ENCODE results near the gene SNX11. TPM values are rescaled to one million over a fixed set of nuclear protein-coding genes. Genes with fewer than 3 reads are reported as not detected.

The SNX11 gene
- total RNA-seq, 1 donor from 2014 or later: 22.6 TPM

DNA sequence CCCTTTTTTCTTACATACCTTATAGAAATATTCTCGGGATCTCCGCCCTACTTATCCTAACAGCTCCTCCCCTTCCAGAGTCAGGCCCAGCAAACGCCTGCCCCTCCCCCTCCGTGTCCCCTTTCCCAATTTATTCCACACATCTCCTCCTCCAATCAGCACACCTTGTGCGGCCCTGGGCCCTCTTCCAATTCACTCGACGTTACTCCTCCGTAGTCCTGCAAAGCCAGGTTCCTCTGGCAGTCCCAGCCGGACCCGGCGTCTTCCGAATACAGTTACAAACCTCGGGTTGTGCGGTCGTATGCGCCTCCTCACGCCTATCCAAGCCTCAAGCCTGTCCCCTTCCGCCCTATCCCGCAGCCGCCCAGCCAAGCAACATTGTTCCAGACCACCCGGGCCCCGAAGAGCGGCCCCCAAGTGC lies 7.0 kb upstream of the SNX11 start:
- H3K4me1 Mint-ChIP-seq: peaks cover 36% of the 10 kb centered on the region
- no peaks in the 10 kb centered on the region for H3K27me3 Mint-ChIP-seq (ENCODE audit: low read depth)
- DNase-seq (ENCODE audit: low read depth, low spot score): peak; percentile 62
- TF ChIP-seq, protein P1, sequence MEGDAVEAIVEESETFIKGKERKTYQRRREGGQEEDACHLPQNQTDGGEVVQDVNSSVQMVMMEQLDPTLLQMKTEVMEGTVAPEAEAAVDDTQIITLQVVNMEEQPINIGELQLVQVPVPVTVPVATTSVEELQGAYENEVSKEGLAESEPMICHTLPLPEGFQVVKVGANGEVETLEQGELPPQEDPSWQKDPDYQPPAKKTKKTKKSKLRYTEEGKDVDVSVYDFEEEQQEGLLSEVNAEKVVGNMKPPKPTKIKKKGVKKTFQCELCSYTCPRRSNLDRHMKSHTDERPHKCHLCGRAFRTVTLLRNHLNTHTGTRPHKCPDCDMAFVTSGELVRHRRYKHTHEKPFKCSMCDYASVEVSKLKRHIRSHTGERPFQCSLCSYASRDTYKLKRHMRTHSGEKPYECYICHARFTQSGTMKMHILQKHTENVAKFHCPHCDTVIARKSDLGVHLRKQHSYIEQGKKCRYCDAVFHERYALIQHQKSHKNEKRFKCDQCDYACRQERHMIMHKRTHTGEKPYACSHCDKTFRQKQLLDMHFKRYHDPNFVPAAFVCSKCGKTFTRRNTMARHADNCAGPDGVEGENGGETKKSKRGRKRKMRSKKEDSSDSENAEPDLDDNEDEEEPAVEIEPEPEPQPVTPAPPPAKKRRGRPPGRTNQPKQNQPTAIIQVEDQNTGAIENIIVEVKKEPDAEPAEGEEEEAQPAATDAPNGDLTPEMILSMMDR (conservative IDR thresholded peaks at IDR 0.05): no peak
- peaks cover 2% of the 10 kb centered on the region for H3K36me3 Mint-ChIP-seq (ENCODE audit: low read depth)
- peak overlapping the region; percentile 99 for H3K4me3 Mint-ChIP-seq
- H3K27ac Mint-ChIP-seq (ENCODE audit: unreplicated experiment): peak overlapping the region; percentile 97
- peaks cover 3% of the 10 kb centered on the region for H3K9me3 Mint-ChIP-seq

DNA sequence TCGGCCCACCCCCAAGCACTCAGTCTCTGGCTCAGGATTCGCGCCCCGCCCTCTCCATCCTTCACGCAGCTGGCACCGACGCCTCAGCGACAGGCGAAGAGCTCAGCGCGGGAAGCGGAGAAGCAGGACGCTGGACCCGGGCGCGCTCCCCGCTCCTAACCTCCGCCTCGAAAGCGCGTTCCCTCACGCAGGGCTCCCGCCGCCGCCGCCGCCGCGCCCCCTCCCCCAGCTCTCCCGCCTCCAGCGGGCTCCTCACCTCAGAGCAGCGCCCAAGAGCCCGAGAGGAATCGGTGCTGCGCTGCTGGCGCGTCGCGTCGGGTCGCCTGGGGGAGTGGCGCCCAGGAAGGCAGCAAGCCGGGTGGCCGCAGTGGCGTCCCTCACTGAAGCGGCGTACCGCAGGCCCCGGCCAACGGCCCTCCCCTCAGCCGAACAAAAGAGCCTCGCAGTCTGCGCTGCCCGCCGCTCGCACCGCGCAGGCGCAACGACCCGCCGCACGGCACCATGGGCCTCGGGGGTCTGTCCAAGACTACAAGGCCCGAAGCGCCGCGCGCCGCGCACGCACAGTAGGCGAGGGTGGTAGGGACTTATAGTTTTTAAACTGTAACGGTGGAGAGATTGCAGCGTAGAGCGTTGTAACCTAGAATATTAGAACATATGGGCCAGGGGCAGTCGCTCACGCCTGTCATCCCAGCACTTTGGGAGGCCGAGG lies 6.4 kb upstream of the SNX11 start, which contains the start of gene CBX1:
TSS of gene CBX1 (minus strand) at position 467 of the 709 bp plus-strand sequence. CDS start 24,474 bp downstream, outside the sequence.
- peak within 1 kb of the TSS; percentile 99 for H3K4me3 Mint-ChIP-seq
- H3K27me3 Mint-ChIP-seq (ENCODE audit: low read depth): no peaks in the 10 kb centered on the region

DNA sequence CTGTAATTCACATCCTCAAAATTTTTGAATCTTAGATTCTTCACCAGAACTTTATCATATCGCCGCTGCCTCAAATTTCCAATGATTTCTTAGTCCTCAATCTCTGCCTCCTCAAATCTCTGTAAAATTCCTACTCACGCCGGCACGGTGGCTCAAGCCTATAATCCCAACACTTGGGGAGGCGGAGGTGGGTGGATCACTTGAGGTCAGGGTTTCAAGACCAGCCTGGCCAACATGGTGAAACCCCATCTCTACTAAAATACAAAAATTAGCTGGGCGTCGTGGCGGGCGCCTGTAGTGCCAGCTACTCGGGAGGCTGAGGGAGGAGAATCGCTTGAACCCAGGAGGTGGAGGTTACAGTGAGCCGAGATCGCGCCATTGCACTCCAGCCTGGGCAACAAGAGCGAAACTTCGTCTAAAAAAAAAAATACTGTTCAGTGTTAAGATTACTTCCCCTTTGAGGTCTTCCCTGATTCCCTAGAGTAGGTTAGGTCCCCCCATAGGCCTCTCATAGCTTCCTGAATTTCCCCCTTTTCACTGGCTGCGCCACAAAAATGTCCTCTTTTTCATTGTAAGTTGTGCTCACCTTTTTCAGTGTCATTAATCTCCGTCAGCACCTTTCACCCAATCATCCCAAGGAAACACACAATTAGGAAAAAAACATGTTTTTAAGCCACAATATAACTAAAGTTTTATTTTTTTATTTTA lies 5.4 kb upstream of the SNX11 start:
- DNase-seq (ENCODE audit: low read depth, low spot score): no peak
- H3K4me3 Mint-ChIP-seq: peak overlapping the region; percentile 99
- H3K27me3 Mint-ChIP-seq (ENCODE audit: low read depth): peaks cover 2% of the 10 kb centered on the region
- H3K27ac Mint-ChIP-seq (ENCODE audit: unreplicated experiment): no peak overlapping the region
- H3K4me1 Mint-ChIP-seq: peaks cover 42% of the 10 kb centered on the region
- TF ChIP-seq, protein P1 (conservative IDR thresholded peaks at IDR 0.05): no peak
- H3K36me3 Mint-ChIP-seq (ENCODE audit: low read depth): peaks cover 2% of the 10 kb centered on the region
- H3K9me3 Mint-ChIP-seq: peaks cover 3% of the 10 kb centered on the region

More for the DNA sequence above, 6.4 kb upstream of the SNX11 start, which contains the start of gene CBX1:
- peaks cover 36% of the 10 kb centered on the region for H3K4me1 Mint-ChIP-seq
- peaks cover 3% of the 10 kb centered on the region for H3K9me3 Mint-ChIP-seq
- TF ChIP-seq, protein P1 (conservative IDR thresholded peaks at IDR 0.05): no peak
- H3K36me3 Mint-ChIP-seq (ENCODE audit: low read depth): peaks cover 2% of the 10 kb centered on the region
- H3K27ac Mint-ChIP-seq (ENCODE audit: unreplicated experiment): peak within 1 kb of the TSS; percentile 97
- peak; percentile 89 for DNase-seq (ENCODE audit: low read depth, low spot score)

DNA sequence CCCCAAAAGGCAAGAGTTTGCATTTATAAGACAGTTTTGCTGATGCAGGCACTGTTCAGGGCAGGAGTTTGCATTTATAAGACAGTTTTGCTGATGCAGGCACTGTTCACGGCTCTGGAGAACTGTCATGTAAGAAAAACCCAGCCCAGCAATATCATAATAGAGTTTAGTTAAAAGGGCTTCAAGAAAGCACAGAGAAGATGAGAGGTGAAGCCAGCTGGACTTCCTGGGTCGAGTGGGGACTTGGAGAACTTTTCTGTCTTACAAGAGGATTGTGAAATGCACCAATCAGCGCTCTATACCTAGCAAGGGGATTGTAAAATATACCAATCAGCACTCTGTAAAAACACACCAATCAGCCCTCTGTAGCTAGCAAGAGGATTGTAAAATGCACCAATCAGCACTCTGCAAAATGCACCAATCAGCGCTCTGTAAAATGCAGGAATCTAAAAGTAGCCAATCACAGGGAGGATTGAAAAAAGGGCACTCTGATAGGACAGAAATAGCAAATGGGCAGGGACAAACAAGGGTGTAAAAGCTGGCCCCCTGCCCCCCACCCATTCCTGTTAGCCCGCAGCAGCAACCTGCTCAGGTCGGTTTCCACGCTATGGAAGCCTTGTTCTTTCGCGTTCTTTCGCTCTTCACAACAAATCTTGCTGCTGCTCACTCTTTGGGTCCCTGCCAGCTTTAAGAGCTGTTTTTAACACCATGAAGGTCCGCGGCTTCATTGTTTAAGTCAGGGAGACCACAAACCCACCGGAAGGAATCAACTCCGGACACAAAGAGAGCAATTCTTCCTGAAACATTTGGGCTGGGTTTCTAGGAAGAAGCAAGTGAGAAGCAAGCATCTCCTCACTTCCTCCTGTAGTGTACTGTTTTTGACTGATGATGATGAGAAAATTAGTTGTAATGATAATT lies 4.5 kb upstream of the SNX11 start:
- DNase-seq (ENCODE audit: low read depth, low spot score): no peak
- H3K4me1 Mint-ChIP-seq: peaks cover 40% of the 10 kb centered on the region
- H3K27me3 Mint-ChIP-seq (ENCODE audit: low read depth): peaks cover 3% of the 10 kb centered on the region
- H3K27ac Mint-ChIP-seq (ENCODE audit: unreplicated experiment): no peak overlapping the region
- H3K9me3 Mint-ChIP-seq: peaks cover 3% of the 10 kb centered on the region
- H3K4me3 Mint-ChIP-seq: peak overlapping the region; percentile 99
- TF ChIP-seq, protein P1 (conservative IDR thresholded peaks at IDR 0.05): no peak
- H3K36me3 Mint-ChIP-seq (ENCODE audit: low read depth): peaks cover 2% of the 10 kb centered on the region

DNA sequence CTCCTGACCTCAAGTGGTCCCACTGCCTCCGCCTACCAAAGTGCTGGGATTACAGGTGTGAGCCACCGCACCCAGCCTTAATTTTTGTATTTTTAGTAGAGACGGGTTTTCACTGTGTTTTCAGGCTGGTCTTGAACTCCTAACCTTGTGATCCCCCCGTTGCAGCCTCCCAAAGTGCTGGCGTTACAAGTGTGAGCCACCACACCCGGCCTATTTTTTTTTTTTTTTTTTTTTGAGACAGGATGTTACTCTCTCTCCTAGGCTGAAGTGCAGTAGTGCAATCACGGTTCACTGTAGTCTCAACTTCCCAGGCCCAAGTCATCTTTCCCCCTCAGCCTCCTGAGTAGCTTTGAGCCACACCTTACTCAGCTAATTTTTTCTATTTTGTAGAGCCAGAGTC lies 3.1 kb upstream of the SNX11 start:
- H3K4me3 Mint-ChIP-seq: peak overlapping the region; percentile 63
- no peak for DNase-seq (ENCODE audit: low read depth, low spot score)
- peaks cover 38% of the 10 kb centered on the region for H3K4me1 Mint-ChIP-seq
- peaks cover 3% of the 10 kb centered on the region for H3K27me3 Mint-ChIP-seq (ENCODE audit: low read depth)
- H3K27ac Mint-ChIP-seq (ENCODE audit: unreplicated experiment): no peak overlapping the region
- TF ChIP-seq, protein P1 (conservative IDR thresholded peaks at IDR 0.05): no peak
- H3K9me3 Mint-ChIP-seq: peaks cover 3% of the 10 kb centered on the region
- peaks cover 2% of the 10 kb centered on the region for H3K36me3 Mint-ChIP-seq (ENCODE audit: low read depth)

Data from neural crest cell (in vitro differentiated cells).